Right lobe of liver (tissue), 6 donors: ENCODE results near the gene FHIT. TPM values are rescaled to one million over a fixed set of nuclear protein-coding genes. Genes with fewer than 3 reads are reported as not detected.

Experiments
- ATAC-seq, 4 donors: fragments of 200-7000 bp; cut with Tn5 transposase; one replicate each; pipeline ENCODE4 v1.9.1; 2020; ENCODE audit warnings: mild to moderate bottlenecking in 4 of 4, moderate library complexity in 4 of 4
- DNase-seq, 3 donors: peaks; one replicate each; pipeline ENCODE4 v3.0.0-alpha.2; 2020
- H3K27ac ChIP-seq, 3 donors: fragments of 200-600 bp; one replicate each; pipeline ENCODE4 v1.8.0; 2022
- H3K27me3 ChIP-seq, 2 donors: fragments of 200-600 bp; one replicate each; pipeline ENCODE4 v1.8.0; 2022
- H3K36me3 ChIP-seq, 4 donors: fragments of 200-600 bp; sonication (generic) in 1 of 4; one replicate each; pipeline versions ENCODE4 v1.5.1 to v1.8.0; 2017 to 2022; ENCODE audit warnings: control low read depth in 1 of 4
- H3K4me1 ChIP-seq, 4 donors: fragments of 200-600 bp; sonication (generic) in 1 of 4; one replicate each; pipeline versions ENCODE4 v1.5.1 to v1.8.0; 2017 to 2022; ENCODE audit warnings: control low read depth in 1 of 4
- H3K4me3 ChIP-seq, 3 donors: fragments of 200-600 bp; one replicate each; pipeline ENCODE4 v1.8.0; 2022
- H3K9me3 ChIP-seq, 4 donors: fragments of 200-600 bp; sonication (generic) in 1 of 4; one replicate each; pipeline versions ENCODE4 v1.5.1 to v1.8.0; 2017 to 2022; ENCODE audit warnings: control low read depth in 1 of 4
- CTCF ChIP-seq, 4 donors: fragments of 200-600 bp in 3 of 4; fragments of 450-650 bp in 1 of 4; IDR thresholded peaks; one replicate each; pipeline versions ENCODE4 v1.5.1 to v1.8.0; 2016 to 2022; ENCODE audit warnings: antibody characterized with exemption in 4 of 4, mild to moderate bottlenecking in 2 of 4
- POLR2A ChIP-seq: fragments of 450-650 bp; IDR thresholded peaks from one replicate; pipeline ENCODE4 v1.6.1; 2017; ENCODE audit warnings: antibody characterized with exemption, mild to moderate bottlenecking
- WGBS: methylation state at CpG from one replicate; pipeline ENCODE4 v1.1.6; 2018; ENCODE audit warnings: low coverage, low lambda C conversion rate; ENCODE audit not compliant: insufficient coverage; ENCODE audit errors: missing lambda C conversion rate; 5-methylcytosine and 5-hydroxymethylcytosine counted together
- intact Hi-C, 2 donors: fragments of 100-400 bp; cut with DNase I; formaldehyde crosslinking; loops; one replicate each; pipeline versions ENCODE4 v1.11.2 to v1.14.1; 2022
- total RNA-seq, 6 experiments: library from RNA; depleted of rRNA in 2 of 6; stranded (reverse); fragments of >200 nt in 2 of 6; fragmentation: NEBNext Ultra II Directional in 3 of 6; extraction: Animal tissue kit (Norgen Biotek cat#: 25700) in 3 of 6; gene quantifications; one replicate each; pipeline versions ENCODE4 v1.1.0 to v1.2.4, GENCODE V29; 2016 to 2023
- donor health status: DM: no; HTN: yes; CAD: no.
- donor health status: DM: no; HTN: no; CAD: no.
- donor health status: DM: no; HTN: no; CAD: no.
- donor health status: DM: no; HTN: yes; CAD: no.
- donor health status: DM: no; HTN: yes; CAD: no.

The FHIT gene
- total RNA-seq, 6 experiments from 2014 or later: 6.6 to 11.2 (median 8.0) TPM

GRCh38 chr3:59800481-59800880, 1450.8 kb downstream of the FHIT start:
- Histone ChIP-seq H3K4me1 (no peaks in the 10 kb centered on the region), H3K36me3 (no peaks in the 10 kb centered on the region), H3K27me3 (no peaks in the 10 kb centered on the region), H3K27ac (no peak overlapping the region), H3K9me3 (no peaks in the 10 kb centered on the region), H3K4me3 (no peak overlapping the region)
- 75% methylated on average over 2 of the region's 2 CpGs for WGBS
- no peak for TF ChIP-seq CTCF (IDR thresholded peaks at IDR 0.05)
- TF ChIP-seq POLR2A: no peak
- no peak for DNase-seq
- ATAC-seq: no peak
- intact Hi-C loops: no loop called here

GRCh38 chr3:59798372-59799086, 1452.7 kb downstream of the FHIT start:
- no peak for ATAC-seq
- H3K36me3 ChIP-seq: no peaks in the 10 kb centered on the region
- no peaks in the 10 kb centered on the region for H3K4me1 ChIP-seq
- H3K4me3 ChIP-seq: no peak overlapping the region
- intact Hi-C loops: no loop called here
- 65% methylated on average over 4 of the region's 6 CpGs for WGBS
- H3K27ac ChIP-seq: no peak overlapping the region
- TF ChIP-seq POLR2A: no peak
- TF ChIP-seq CTCF (IDR thresholded peaks at IDR 0.05): no peak
- no peaks in the 10 kb centered on the region for H3K9me3 ChIP-seq
- no peaks in the 10 kb centered on the region for H3K27me3 ChIP-seq
- no peak for DNase-seq

GRCh38 chr3:59797533-59797932, 1453.7 kb downstream of the FHIT start:
- intact Hi-C loops: no loop called here
- no peak overlapping the region for H3K4me3 ChIP-seq
- H3K4me1 ChIP-seq: no peaks in the 10 kb centered on the region

DNA sequence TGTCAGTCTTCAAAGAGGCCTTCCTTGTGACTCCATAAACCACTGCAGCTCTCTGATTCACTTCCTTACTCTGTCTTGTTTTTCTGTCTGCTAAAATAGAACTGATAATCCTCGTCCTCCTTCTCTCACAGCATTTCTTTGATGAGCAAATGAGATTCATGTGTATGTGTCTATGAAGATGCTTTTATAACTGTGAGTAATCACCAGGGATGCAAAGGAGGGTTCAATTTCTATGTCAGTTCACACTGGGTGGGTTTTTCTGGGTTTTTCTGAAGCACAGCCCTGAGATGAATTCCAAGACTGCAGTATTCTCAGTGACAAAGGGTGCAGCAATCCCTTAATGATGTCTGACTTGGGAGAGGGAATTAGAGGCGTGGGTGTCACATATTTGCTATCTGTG, 1454.8 kb downstream of the FHIT start:
- Histone ChIP-seq H3K36me3 (no peaks in the 10 kb centered on the region), H3K9me3 (no peaks in the 10 kb centered on the region), H3K4me3 (no peak overlapping the region), H3K27me3 (no peaks in the 10 kb centered on the region), H3K4me1 (no peaks in the 10 kb centered on the region), H3K27ac (no peak overlapping the region)
- TF ChIP-seq POLR2A: no peak
- no peak for TF ChIP-seq CTCF (IDR thresholded peaks at IDR 0.05)
- no peak for DNase-seq
- 82% methylated on average over 2 of the region's 2 CpGs for WGBS
- intact Hi-C loops: no loop called here
- ATAC-seq: no peak

More at GRCh38 chr3:59797533-59797932, 1453.7 kb downstream of the FHIT start:
- WGBS: 85% methylated on average over 5 of the region's 5 CpGs
- ATAC-seq (no peak), DNase-seq (no peak)
- no peak for TF ChIP-seq POLR2A
- no peak for TF ChIP-seq CTCF (IDR thresholded peaks at IDR 0.05)
- Histone ChIP-seq H3K27me3 (no peaks in the 10 kb centered on the region), H3K27ac (no peak overlapping the region), H3K36me3 (no peaks in the 10 kb centered on the region), H3K9me3 (no peaks in the 10 kb centered on the region)
